Measurements from ENCODE around the gene GRIA1.

GRIA1 gene

GRCh38 chr5:153490118-153491037 lies at the start of gene GRIA1:
Gene GRIA1, plus strand, starts transcription at chr5:153490670.
- no peak for DNase-seq (ENCODE audit: low read depth)

GRCh38 chr5:153445875-153446579 lies 44.4 kb upstream of the GRIA1 start:
- no peak for DNase-seq (ENCODE audit: low read depth)

DNA sequence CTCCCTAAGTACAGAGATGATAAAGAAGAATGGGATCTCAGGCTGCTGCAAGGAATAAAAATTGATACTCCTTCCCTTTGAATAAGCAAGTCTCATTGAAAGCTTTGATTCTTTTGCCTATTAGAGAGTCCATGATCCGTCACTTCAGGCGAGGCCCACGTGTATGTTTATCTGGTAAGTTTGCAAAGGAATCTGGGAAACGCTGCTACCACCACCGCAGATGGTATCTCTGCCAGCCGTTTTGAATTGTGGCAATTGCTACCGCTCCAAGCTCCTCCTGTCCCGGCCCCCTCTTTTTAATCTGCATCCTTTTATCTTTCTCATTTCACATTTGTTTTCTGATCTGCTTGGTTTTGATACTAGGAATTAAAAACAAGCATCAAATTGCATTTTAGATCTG lies 42.9 kb upstream of the GRIA1 start:
- no peak for DNase-seq (ENCODE audit: low read depth)

GRCh38 chr5:153456354-153456753 lies 34.1 kb upstream of the GRIA1 start:
- DNase-seq (ENCODE audit: low read depth) = no peak

DNA sequence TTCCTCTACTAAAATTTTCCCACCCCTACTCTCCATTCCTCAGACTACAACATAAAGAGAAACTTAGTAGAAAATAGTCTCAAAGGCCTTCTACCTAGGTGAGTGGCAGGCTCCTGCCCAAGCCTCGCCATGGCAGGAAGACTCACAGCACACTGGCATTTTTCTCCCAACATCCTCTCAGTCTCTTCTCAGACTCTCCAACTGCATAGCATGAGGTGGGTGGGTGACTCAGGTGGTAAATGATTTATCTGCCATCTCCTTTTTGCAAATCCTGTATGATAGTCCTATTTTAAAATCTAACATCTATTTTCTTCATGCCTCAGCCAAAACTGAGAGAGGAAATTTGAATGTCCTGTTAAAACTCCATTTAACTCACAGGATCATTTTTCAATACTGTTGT lies 33.5 kb upstream of the GRIA1 start:
- no peak for DNase-seq (ENCODE audit: low read depth)

GRCh38 chr5:153458268-153458667 lies 32.2 kb upstream of the GRIA1 start:
- no peak for DNase-seq (ENCODE audit: low read depth)

DNA sequence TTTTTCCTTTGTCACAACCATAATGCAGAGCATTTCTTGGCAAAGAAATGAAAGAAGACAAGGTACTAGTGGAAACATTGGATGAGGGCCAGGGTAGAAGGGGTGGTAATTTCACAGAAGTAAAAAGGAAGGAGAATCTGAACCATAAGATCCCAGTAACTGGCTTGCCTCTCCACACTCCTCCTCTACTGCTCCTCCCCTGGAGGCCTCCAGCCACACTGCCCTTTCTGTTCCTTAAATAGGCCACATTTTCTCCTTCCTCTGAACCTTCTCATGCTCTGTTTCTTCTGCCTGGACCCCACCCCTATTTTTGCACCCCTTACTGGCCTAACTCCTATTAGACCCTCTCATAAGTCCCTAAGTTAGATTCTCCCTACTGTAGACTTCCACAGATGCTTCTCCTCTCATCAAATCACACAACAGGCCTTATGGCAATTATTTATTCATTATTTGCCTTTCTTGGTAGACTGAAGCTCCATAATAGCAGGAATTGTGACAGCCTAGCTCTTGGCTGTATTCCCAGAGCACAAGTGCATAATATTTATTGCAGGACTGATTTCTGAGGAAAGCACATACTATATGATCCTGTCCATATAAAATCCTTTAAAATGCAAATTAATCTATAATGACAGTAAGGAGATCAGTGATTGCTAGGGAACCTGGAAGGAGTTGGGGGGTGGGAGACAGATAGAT lies 31.3 kb upstream of the GRIA1 start:
- DNase-seq (ENCODE audit: low read depth) = no peak

- no peak for DNase-seq (ENCODE audit: low read depth)
Measured at GRCh38 chr5:153460421-153460820, 30.0 kb upstream of the GRIA1 start.

- DNase-seq (ENCODE audit: low read depth) = no peak
Measured at GRCh38 chr5:153461341-153461740, 29.1 kb upstream of the GRIA1 start.

- DNase-seq (ENCODE audit: low read depth) = no peak
Measured at GRCh38 chr5:153463806-153464205, 26.7 kb upstream of the GRIA1 start.

DNA sequence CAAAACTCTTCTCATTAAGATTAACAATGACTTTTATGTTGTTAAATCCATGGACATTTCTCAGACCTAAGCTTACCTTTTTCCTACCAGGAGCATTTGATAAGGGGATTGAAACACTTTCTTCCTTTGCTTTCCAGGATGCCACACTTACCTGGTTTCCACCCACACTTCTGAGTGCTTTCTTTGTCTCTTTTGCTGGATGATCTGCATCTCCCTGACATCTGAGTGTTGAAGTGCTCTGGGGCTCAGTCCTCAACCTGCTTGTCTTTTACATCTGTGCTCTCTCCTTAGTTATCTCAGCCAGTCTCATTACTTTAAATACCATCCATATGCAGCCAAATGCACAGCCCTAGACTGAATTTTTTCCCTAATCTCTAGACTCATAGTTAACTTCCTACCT lies 22.9 kb upstream of the GRIA1 start:
- no peak for DNase-seq (ENCODE audit: low read depth)

DNA sequence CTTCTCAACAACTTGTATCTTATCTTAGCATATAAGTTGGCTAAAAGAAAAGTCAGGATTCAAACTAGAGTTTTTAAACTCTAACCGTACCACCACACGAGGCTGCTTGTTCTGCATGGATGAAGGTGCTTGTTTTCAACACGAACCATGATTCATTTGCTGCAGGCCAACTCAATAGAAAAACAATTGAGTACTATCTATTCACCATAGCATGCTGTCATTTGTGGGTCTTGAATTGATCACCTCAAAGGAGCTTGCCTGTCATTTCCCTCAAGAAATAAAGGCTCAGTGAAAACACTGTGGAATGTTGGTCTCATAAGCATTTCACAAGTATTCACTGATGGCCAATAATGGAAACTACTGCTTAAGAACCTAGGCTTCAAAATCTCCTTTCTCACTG lies 21.0 kb upstream of the GRIA1 start:
- DNase-seq (ENCODE audit: low read depth) = no peak

- no peak for DNase-seq (ENCODE audit: low read depth)
Measured at GRCh38 chr5:153470736-153471135, 19.7 kb upstream of the GRIA1 start.

- DNase-seq (ENCODE audit: low read depth) = no peak
Measured at GRCh38 chr5:153476767-153477166, 13.7 kb upstream of the GRIA1 start.

DNA sequence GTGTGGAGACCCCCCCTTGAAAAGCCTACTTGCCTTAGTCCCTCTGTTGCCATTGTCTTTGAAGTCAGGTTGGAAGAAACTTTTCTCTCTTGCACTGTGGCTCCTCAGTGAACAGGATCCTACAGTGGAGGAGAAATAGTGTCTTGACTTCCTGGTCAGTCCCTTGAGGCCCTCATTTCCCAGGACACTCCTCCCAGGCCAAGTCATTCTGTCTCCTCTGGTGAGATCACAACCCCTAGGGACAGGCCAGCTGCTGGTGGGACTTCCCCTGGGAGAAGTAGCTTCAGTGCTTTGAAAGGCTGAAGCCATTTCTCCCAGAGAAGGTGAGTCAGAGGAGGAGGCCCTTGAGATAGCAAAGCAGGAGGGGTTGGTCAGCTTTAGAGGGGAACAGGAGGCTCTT lies 10.1 kb upstream of the GRIA1 start:
- DNase-seq (ENCODE audit: low read depth) = no peak

DNA sequence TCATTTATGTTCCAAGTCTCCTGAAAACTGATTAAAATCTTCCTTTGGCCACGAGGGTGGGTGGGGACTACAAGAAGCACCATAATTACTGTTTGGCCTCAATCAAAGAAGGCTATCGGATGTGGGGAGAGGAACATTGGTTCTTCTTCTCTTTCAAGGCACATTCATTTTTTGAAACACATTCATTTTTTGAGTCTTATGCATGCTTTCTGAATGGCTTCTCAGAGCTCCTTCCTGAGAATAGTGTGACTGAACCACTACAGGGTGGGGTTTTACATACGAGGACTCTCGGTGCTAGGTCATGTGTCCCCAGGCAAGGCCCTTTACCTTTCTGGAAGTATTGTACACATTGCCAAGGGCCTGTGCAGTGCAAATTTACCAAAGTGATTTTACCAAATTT lies 7.0 kb upstream of the GRIA1 start:
- no peak for DNase-seq (ENCODE audit: low read depth)

GRCh38 chr5:153485641-153486040 lies 4.8 kb upstream of the GRIA1 start:
- DNase-seq (ENCODE audit: low read depth) = no peak

- no peak for DNase-seq (ENCODE audit: low read depth)
Measured at GRCh38 chr5:153486771-153487170, 3.7 kb upstream of the GRIA1 start.

DNA sequence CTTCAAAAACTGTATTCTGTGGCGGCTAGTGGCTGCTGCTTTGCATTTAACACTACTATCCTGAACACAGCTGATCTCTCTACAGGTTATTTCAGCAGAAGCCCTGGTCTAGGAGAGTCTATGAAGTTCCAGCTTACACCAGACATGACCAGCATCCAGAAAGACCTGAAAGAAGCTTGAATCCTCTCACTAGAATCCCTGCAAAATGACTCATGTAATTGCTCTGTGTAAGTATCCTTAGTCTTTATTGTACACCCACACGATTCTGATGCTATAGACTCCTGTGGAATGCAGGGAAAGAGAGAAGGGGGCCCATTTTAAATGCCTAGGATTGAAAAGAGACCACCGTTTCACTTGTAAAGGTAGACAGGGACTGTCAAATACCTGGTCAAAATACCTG lies 859 bp upstream of the GRIA1 start:
- no peak for DNase-seq (ENCODE audit: low read depth)

DNA sequence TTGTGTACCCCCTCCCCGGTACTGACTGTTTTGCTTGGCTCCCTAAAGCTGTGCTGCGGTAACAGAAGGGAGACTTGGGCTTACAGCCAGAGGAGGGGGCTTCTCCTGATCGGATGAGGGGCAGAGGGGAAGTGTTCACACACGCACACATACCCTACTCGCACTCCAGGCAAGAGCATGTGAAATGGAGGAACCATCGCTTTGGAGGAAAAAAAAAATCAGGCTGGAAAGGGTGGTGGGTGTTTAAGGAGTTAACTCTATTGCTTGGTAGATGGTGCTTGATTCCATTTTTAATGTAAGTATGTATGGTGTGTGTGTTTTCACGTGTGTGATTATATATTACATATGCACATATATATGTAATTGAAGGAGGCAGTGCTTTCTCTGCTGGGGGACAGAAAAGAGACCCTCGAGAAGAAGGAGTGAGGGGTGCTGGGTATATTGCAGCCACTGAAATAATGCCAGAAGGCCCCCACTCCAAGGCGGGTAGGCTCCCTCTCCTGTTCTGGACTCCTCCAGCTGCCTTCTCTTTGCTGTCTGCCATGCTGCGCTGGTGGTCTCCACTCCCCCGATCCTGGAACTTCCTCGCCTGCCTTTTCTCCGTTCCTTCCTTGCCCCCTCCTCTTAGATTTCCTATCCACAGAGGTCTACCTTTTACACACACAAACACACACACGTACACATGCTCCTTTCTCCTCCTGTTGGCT lies 721 bp downstream of the GRIA1 start:
- DNase-seq (ENCODE audit: low read depth) = no peak

GRCh38 chr5:153491856-153492255 lies 1.4 kb downstream of the GRIA1 start:
- no peak for DNase-seq (ENCODE audit: low read depth)

DNA sequence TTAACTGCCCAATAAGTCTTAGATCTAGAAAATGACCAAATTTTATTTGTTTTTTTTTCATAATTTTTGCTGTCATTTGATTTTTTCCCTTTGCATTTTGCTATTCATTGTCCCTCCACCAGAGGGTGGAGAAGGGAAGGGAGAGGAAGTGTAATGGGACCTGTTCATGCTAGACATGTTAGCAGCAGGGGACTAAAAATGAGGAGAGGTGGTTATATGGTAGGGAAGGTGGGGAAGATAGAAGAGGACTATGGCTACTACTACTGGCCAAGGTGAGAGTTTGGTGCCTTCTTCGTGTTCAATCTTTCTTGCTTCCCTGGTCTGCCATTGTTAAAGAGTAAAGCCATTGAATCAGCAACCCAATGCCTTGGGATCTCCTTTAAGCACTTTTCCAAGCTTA lies 6.4 kb downstream of the GRIA1 start:
- DNase-seq (ENCODE audit: low read depth) = no peak
